HepG2 (cell line): Measurements from ENCODE around the gene CREG1.

Experiments
- ADNP ChIP-seq: sonication (generic); formaldehyde crosslinking; IDR thresholded peaks from 2 replicates; pipeline ENCODE4 v1.4.0; 2020; ENCODE audit warnings: missing genetic modification reagents
- CTCF ChIP-seq: sonication (generic); formaldehyde crosslinking; IDR thresholded peaks from 2 replicates; pipeline ENCODE4 v1.5.0; 2020; ENCODE audit warnings: mild to moderate bottlenecking, missing genetic modification reagents, moderate library complexity
- ELF4 ChIP-seq: sonication (generic); formaldehyde crosslinking; IDR thresholded peaks from 2 replicates; pipeline ENCODE4 v1.5.0; 2020; ENCODE audit warnings: missing genetic modification reagents, mild to moderate bottlenecking, moderate library complexity, borderline replicate concordance
- EP300 ChIP-seq, 3 experiments: sonication (generic) in 1 of 3; formaldehyde crosslinking in 1 of 3; IDR thresholded peaks; 2 replicates each; pipeline versions ENCODE4 v1.5.1 to v1.6.1; 2011 to 2020; ENCODE audit warnings: low read depth in 2 of 3, low read length in 2 of 3, borderline replicate concordance in 1 of 3, improper control_type of control experiment in 1 of 3, mild to moderate bottlenecking in 1 of 3, missing genetic modification reagents in 1 of 3, moderate library complexity in 1 of 3
- NFYC ChIP-seq: IDR thresholded peaks from 2 replicates; pipeline ENCODE4 v1.6.1; 2016; ENCODE audit warnings: missing genetic modification reagents, missing compliant biosample characterization
- POLR2A ChIP-seq, 2 experiments: IDR thresholded peaks; 2 replicates each; pipeline ENCODE4 v1.6.1; 2011; ENCODE audit warnings: low read depth in 2 of 2, low read length in 2 of 2, mild to moderate bottlenecking in 1 of 2, moderate library complexity in 1 of 2; ENCODE audit not compliant: insufficient read depth in 1 of 2
- RAD21 ChIP-seq: fragments of 450-650 bp; formaldehyde crosslinking; IDR thresholded peaks from 2 replicates; pipeline ENCODE4 v1.5.0; 2020; ENCODE audit warnings: mild to moderate bottlenecking
- REST ChIP-seq, 2 experiments: IDR thresholded peaks; 2 replicates each; pipeline ENCODE4 v1.6.1; 2011 to 2012; ENCODE audit warnings: low read length in 2 of 2, borderline replicate concordance in 1 of 2, low read depth in 1 of 2, mild to moderate bottlenecking in 1 of 2, moderate library complexity in 1 of 2
- ZNF292 ChIP-seq: sonication (generic); formaldehyde crosslinking; IDR thresholded peaks from 2 replicates; pipeline ENCODE4 v1.8.1; 2022; ENCODE audit warnings: mild to moderate bottlenecking, low read depth, missing genetic modification reagents, borderline replicate concordance

- TF ChIP-seq ADNP (CRISPR knock-in tag) (no peak), ELF4 (CRISPR knock-in tag) (no peak), CTCF (CRISPR knock-in tag) (no peak), POLR2A (IDR thresholded peaks at IDR 0.05; ENCODE audit: insufficient read depth in 1 of 2, low read depth in 2 of 2, low read length in 2 of 2) (no peak), NFYC (no peak), EP300 (IDR thresholded peaks at IDR 0.05; ENCODE audit: low read depth in 2 of 2, low read length in 2 of 2) (no peak), EP300 (CRISPR knock-in tag; IDR thresholded peaks at IDR 0.05; ENCODE audit: borderline replicate concordance) (no peak), RAD21 (CRISPR knock-in tag) (no peak), REST (IDR thresholded peaks at IDR 0.05; ENCODE audit: borderline replicate concordance in 1 of 2, low read depth in 1 of 2, low read length in 2 of 2) (no peak), ZNF292 (no peak)
These were observed 31.3 kb downstream of the CREG1 start for GRCh38 chr1:167522246-167522645.
